ENCODE data around the gene PLPPR1.

DNA sequence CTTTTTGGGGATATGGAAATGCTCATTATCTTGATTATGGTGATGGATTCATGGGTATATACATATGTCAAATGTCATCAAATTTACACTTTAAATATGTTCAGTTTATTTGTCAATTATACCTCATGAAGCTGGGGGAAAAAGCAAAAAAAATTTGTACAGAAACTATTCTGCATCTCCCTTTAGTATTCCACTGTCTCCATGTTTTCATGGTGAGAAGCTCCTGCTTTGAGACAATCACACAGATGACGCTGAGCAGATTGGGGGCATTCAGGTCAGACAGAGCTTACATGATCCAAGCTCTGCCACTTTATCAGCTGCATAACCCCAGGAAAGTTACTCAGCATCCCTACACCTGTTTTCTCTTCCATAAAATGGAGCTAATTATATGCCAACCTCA, 101.5 kb downstream of the PLPPR1 start:
- TF ChIP-seq, protein P1, sequence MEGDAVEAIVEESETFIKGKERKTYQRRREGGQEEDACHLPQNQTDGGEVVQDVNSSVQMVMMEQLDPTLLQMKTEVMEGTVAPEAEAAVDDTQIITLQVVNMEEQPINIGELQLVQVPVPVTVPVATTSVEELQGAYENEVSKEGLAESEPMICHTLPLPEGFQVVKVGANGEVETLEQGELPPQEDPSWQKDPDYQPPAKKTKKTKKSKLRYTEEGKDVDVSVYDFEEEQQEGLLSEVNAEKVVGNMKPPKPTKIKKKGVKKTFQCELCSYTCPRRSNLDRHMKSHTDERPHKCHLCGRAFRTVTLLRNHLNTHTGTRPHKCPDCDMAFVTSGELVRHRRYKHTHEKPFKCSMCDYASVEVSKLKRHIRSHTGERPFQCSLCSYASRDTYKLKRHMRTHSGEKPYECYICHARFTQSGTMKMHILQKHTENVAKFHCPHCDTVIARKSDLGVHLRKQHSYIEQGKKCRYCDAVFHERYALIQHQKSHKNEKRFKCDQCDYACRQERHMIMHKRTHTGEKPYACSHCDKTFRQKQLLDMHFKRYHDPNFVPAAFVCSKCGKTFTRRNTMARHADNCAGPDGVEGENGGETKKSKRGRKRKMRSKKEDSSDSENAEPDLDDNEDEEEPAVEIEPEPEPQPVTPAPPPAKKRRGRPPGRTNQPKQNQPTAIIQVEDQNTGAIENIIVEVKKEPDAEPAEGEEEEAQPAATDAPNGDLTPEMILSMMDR (IDR thresholded peaks at IDR 0.05), result no peak
- no peak for TF ChIP-seq POLR2AphosphoS5 (IDR thresholded peaks at IDR 0.05; ENCODE audit: low read depth, low read length)
- TF ChIP-seq SIN3A (IDR thresholded peaks at IDR 0.05; ENCODE audit: borderline replicate concordance, insufficient read depth, low read depth, low read length), result no peak
- no peak for TF ChIP-seq TCF7L2 (IDR thresholded peaks at IDR 0.05; ENCODE audit: low read depth, low read length)

All from Panc1 (cell line).